Skeletal muscle satellite cell (primary cell): ENCODE measurements around the gene MAGEB1.
A peak's percentile ranks its signal among the peaks of the same experiment; 100 is the strongest.

ENCODE experiments used
- H3K27me3 ChIP-seq: 2 replicates; pipeline ENCODE4 v1.7.0; 2013; ENCODE audit warnings: low read length; ENCODE audit not compliant: control insufficient read depth, insufficient read depth
- H3K36me3 ChIP-seq: 2 replicates; pipeline ENCODE4 v1.7.0; 2013; ENCODE audit warnings: mild to moderate bottlenecking, control low read depth, low read length; ENCODE audit not compliant: insufficient read depth
- H3K4me1 ChIP-seq: 2 replicates; pipeline ENCODE4 v1.7.0; 2013; ENCODE audit warnings: low read length; ENCODE audit not compliant: control insufficient read depth, insufficient read depth
- H3K4me2 ChIP-seq: 2 replicates; pipeline ENCODE4 v1.7.0; 2013; ENCODE audit warnings: mild to moderate bottlenecking, low read length
- H3K4me3 ChIP-seq: 2 replicates; pipeline ENCODE4 v1.7.0; 2013; ENCODE audit warnings: low read length
- H3K9ac ChIP-seq: 2 replicates; pipeline ENCODE4 v1.7.0; 2013; ENCODE audit warnings: mild to moderate bottlenecking, low read depth, low read length, moderate library complexity
- H3K9me3 ChIP-seq: replicated peaks from 2 replicates; pipeline ENCODE4 v1.7.0; 2013; ENCODE audit warnings: mild to moderate bottlenecking, control low read depth, low read length

Gene MAGEB1

DNA sequence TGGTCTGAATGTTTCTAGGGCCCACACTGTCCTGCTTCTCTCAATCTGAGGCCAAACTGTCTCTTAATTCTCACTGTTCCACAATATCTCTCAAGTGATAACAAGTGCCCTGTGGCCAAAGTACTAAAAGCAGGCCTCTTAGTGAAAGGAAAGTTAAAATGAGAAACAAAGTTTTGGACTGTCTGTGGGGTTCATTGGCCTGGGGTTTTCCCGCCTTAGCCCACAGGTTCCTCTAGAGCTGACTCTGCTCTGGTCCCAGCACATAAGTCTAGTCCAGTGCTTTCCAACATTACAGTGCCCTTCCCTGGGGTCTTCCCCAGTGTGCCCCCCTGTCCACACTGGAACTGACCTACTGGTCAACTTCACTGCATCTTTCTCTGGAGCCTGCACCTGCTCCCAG, 6.3 kb downstream of the MAGEB1 start:
- H3K36me3 ChIP-seq, result no peaks in the 10 kb centered on the region
- H3K9me3 ChIP-seq, result no peaks in the 10 kb centered on the region
- H3K4me2 ChIP-seq, result no peak overlapping the region
- no peak overlapping the region for H3K4me3 ChIP-seq
- no peaks in the 10 kb centered on the region for H3K4me1 ChIP-seq
- H3K27me3 ChIP-seq, result no peaks in the 10 kb centered on the region
- H3K9ac ChIP-seq, result no peak overlapping the region

DNA sequence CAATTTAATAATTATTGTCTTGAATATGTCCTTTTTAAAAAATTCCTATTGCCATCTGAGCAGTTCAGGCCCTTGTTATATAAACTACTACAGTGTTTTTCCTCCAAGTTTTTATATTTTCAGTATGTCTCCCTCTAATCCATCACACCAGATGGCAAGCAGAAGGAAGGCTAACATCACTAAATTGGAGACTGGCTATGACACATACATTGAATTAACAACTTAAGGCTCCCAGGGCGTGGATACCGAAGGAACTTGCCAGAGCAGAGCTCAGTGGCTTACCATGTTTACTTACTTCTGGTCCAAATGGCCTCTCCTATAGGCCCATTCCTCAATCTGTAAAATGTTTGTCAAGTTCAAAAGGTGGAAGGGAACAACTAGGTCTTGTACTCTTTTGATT, 13.0 kb downstream of the MAGEB1 start:
- no peaks in the 10 kb centered on the region for H3K36me3 ChIP-seq
- no peak overlapping the region for H3K9ac ChIP-seq
- H3K9me3 ChIP-seq, result no peaks in the 10 kb centered on the region
- H3K4me1 ChIP-seq, result no peaks in the 10 kb centered on the region
- no peak overlapping the region for H3K4me2 ChIP-seq
- no peak overlapping the region for H3K4me3 ChIP-seq
- H3K27me3 ChIP-seq, result no peaks in the 10 kb centered on the region

DNA sequence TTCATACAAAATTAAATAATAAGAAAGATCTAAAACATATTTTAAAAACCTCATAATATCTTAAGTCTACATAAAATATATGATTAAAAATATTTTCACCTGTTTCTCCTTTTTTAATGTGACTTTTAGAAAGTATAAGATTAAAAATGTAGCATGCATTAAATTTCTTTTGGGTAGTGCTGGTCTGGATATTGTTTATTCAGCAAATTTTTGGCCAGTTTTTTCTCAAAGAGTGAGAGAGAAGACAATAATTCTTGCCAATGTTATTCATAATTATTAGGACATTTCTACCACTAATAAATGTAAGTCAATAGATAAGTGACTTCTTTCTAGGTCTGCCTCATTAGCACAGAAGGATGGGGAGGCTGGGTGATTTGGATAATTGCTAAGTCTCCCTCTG, 14.1 kb downstream of the MAGEB1 start:
- Histone ChIP-seq H3K4me3 (no peak overlapping the region), H3K9me3 (no peaks in the 10 kb centered on the region)

DNA sequence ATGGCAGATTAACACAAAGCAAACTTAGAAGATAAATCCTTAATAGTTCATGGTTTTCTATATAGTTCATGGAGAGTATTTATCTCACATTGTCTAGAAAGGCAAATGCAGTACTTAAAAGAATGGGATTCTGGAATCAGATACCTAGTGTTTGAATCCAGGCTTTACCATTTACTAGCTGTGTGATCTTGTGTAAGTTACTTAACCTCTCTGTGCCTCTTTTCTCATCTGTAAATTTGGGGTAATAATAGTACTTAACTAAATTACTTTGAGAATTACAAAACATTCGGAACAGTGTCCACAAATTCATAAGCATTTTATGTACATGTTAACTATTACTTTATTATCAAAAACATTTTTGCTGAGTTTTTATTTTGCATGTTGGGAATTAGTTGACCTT, 15.8 kb downstream of the MAGEB1 start:
- no peaks in the 10 kb centered on the region for H3K27me3 ChIP-seq
- H3K4me3 ChIP-seq, result no peak overlapping the region
- no peaks in the 10 kb centered on the region for H3K4me1 ChIP-seq
- H3K36me3 ChIP-seq, result no peaks in the 10 kb centered on the region
- H3K4me2 ChIP-seq, result no peak overlapping the region
- H3K9me3 ChIP-seq, result no peaks in the 10 kb centered on the region
- no peak overlapping the region for H3K9ac ChIP-seq

More for the DNA sequence above, 14.1 kb downstream of the MAGEB1 start:
- H3K4me2 ChIP-seq, result no peak overlapping the region
- no peaks in the 10 kb centered on the region for H3K4me1 ChIP-seq
- no peaks in the 10 kb centered on the region for H3K27me3 ChIP-seq
- H3K9ac ChIP-seq, result no peak overlapping the region
- no peaks in the 10 kb centered on the region for H3K36me3 ChIP-seq

DNA sequence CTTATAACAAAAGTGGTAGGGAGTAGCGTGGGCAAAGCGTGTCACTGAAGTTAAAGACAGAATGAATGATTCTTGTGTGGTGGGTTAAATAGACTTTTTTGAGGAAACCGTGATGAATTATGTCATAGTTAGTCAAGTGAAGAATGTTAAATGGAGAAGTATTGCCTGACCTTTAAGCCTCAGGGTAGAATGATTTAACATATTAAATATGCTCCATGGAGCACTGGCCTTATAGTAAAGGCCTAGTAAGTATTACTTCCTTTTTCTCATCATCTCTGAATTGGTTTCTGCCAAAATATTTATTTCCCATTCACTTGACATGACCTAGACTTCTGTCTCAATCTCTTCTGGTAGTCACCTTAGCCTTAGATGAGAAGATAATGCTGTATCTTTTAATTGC, 23.7 kb downstream of the MAGEB1 start:
- H3K4me1 ChIP-seq, result no peaks in the 10 kb centered on the region

DNA sequence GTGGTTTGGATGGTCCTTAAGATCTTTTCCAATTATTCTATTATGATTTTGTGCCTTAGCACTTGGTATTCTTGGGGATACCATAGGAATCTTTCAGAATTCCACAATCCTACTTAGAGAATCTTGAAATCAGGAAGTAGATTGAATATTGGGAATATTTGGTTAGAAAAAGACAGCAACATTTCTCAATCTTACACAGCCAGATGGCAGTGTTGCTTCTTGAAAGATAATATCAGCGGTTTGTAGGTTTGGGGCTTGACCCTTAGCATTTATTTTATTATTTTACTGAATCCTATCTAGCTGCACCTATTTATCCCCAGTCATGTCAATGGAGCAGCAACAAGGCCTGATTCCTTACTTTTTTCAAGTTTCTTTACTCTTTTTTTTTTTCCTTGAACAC, 28.6 kb downstream of the MAGEB1 start:
- H3K9me3 ChIP-seq, result no peaks in the 10 kb centered on the region
- no peaks in the 10 kb centered on the region for H3K4me1 ChIP-seq
- no peaks in the 10 kb centered on the region for H3K27me3 ChIP-seq
- H3K36me3 ChIP-seq, result no peaks in the 10 kb centered on the region
- no peak overlapping the region for H3K4me3 ChIP-seq
- H3K9ac ChIP-seq, result no peak overlapping the region
- H3K4me2 ChIP-seq, result no peak overlapping the region

More for the DNA sequence above, 23.7 kb downstream of the MAGEB1 start:
- H3K4me2 ChIP-seq, result no peak overlapping the region
- no peak overlapping the region for H3K4me3 ChIP-seq
- H3K9ac ChIP-seq, result no peak overlapping the region
- no peaks in the 10 kb centered on the region for H3K27me3 ChIP-seq
- no peaks in the 10 kb centered on the region for H3K9me3 ChIP-seq
- H3K36me3 ChIP-seq, result no peaks in the 10 kb centered on the region

DNA sequence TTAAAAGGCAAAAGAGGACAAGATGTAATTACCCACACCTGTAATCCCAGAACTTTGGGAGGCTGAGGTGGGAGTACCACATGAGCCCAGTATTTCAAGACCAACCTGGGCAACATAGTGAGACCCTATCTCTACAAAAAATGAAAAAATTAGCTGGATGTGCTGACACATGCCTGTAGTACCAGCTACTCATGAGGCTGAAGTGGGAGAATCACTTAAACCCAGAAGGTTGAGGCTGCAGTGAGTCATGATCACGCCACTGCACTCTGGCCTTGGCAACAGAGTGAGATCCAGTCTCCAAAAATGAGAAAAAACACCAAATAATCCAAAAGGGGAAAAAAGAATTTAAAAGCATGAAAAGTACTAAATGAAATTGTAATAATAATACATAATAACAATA, 31.4 kb downstream of the MAGEB1 start:
- no peaks in the 10 kb centered on the region for H3K9me3 ChIP-seq
- H3K36me3 ChIP-seq, result no peaks in the 10 kb centered on the region
- H3K4me3 ChIP-seq, result no peak overlapping the region
- H3K27me3 ChIP-seq, result no peaks in the 10 kb centered on the region
- peaks cover 13% of the 10 kb centered on the region for H3K4me1 ChIP-seq
- no peak overlapping the region for H3K9ac ChIP-seq
- no peak overlapping the region for H3K4me2 ChIP-seq

DNA sequence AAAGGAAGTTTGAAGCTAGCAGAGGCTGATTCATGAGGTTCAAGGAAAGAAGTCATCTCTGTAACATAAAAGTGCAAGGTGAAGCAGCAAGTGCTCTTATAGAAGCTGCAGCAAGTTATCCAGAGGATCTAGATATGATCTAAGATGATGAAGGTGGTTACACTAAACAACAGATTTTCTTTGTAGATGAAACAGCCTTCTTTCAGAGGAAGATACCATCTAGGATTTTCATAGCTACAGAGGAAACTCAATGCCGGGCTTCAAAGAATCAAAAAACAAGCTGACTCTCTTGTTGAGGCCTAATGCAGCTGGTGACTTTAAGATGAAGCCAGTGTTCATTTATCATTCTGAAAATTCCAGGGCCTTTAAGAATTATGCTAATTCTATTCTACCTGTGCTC, 33.5 kb downstream of the MAGEB1 start:
- H3K36me3 ChIP-seq, result no peaks in the 10 kb centered on the region
- H3K9me3 ChIP-seq, result no peaks in the 10 kb centered on the region
- H3K4me3 ChIP-seq, result no peak overlapping the region
- H3K9ac ChIP-seq, result no peak overlapping the region
- peaks cover 24% of the 10 kb centered on the region for H3K4me1 ChIP-seq
- no peaks in the 10 kb centered on the region for H3K27me3 ChIP-seq
- no peak overlapping the region for H3K4me2 ChIP-seq

DNA sequence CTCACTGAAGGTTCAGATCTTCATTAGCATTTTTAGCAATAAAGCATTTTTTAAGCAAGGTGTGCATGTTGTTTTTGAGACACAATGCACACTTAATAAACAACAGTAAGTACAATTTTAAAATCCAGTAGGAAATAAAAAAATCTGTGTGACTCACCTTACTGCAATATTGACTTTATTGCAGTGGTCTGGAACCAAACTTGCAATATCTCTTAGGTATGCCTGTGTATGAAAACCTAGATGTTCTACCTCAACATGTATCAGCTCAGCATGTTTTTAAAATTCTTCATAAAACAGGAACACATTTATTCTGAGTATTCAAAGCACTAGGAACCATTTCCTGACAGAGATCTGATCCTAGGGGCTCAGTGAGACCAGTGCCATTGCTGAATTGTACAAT, 35.6 kb downstream of the MAGEB1 start:
- Histone ChIP-seq H3K27me3 (no peaks in the 10 kb centered on the region), H3K4me2 (no peak overlapping the region), H3K4me1 (peaks cover 24% of the 10 kb centered on the region), H3K9ac (peak overlapping the region; percentile 29), H3K36me3 (no peaks in the 10 kb centered on the region), H3K4me3 (no peak overlapping the region), H3K9me3 (no peaks in the 10 kb centered on the region)

DNA sequence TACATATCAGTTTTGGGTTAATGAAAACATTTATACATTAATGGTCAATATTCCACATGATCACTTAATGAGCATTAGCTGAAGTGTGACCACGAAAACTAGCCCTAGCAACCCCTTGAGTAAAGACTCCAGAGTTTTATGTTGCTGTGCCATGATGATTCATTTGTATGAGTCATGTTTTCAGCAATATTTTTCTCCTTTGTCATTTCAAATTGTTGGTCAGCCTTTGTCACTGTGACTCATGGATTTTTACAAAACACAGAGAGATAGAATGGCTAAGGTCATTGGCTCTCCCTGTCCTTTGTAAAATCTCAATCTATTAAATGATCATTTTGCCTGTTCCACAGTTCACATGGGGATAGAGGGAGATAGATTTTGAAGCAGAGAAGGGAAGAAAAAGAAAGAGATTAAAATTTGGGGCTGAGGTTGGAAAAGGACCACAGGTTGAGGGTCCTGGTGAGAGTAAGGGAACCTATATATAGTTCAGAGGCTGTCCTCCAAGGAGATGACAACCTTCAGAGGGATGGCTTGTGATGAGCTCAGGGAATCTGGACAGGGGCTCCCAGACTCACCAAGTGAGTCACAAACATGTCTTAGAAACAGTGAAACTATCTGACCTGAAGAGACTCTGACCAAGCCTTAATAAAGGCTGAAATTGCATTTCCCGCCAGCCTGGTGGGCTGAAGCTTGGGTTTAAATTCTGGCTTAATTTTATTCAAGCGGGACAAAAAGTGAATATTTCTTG, 36.7 kb downstream of the MAGEB1 start:
- Histone ChIP-seq H3K27me3 (no peaks in the 10 kb centered on the region), H3K4me1 (peaks cover 24% of the 10 kb centered on the region), H3K36me3 (no peaks in the 10 kb centered on the region), H3K9ac (peak overlapping the region; percentile 68), H3K9me3 (no peaks in the 10 kb centered on the region), H3K4me2 (peak overlapping the region; percentile 69), H3K4me3 (peak overlapping the region; percentile 13)

DNA sequence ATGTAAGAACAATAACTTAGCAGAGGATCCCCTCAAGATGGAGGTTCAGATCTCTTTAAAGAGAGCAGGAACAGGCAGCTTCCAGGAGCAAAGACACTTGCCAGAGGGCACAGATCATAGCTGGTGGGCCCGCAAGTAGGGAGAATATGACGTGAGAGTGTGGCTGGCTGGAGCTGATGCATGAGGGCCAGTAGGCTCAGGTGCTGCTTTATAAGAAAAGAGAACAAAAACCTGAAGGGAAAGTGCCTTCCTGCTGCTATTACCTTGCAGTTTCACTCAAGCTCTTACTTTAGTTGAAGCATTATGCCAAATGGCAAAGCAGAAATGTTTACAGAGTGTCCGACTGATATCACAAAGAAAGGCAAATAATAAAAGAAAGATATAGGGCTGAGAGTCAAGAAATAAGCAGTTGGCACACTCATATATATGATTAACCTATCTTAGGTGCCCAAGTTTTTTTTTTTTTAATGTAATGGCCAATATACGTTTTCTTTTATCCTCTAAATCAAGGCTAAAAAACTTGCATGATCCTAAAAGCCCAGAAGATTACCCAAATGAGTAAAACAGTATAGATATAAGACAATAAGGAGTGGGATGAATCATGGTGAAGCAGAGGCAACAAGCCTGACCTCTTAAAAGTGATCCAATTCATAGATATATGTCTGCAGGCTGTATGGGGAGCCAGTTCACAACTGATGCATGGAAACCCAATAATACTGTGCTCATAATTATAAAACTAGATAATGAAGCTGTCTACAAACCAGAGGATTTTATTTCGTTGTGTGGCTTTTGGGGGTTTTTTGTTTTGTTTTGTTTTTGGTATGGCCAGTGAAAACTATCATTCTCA, 49.7 kb downstream of the MAGEB1 start:
- Histone ChIP-seq H3K27me3 (no peaks in the 10 kb centered on the region), H3K4me1 (no peaks in the 10 kb centered on the region), H3K4me2 (no peak overlapping the region), H3K9me3 (no peaks in the 10 kb centered on the region), H3K4me3 (no peak overlapping the region), H3K9ac (no peak overlapping the region), H3K36me3 (no peaks in the 10 kb centered on the region)

DNA sequence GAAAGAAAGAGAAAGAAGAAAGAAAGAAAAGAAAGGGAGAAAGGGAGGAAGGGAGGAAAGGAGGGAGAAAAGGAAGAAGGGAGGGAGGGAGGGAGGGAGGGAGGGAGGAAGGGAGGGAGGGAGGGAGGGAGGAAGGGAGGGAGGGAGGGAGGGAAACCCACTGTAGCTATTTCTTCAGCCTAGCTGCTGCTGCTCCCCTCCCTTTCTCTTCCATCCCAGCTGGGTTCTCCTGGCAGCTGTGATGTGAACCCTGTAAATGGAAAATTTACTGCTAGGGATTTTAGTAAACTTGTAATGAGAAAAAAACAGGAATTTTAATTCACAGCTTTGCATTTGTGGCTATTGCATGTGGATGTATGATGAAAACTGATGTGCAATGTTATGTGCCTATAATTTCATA, 54.3 kb downstream of the MAGEB1 start:
- no peak overlapping the region for H3K9ac ChIP-seq
- no peaks in the 10 kb centered on the region for H3K4me1 ChIP-seq
- no peaks in the 10 kb centered on the region for H3K9me3 ChIP-seq
- no peaks in the 10 kb centered on the region for H3K27me3 ChIP-seq
- H3K4me3 ChIP-seq, result no peak overlapping the region
- no peaks in the 10 kb centered on the region for H3K36me3 ChIP-seq
- H3K4me2 ChIP-seq, result no peak overlapping the region
